Measurements from ENCODE around the gene RNF212B. TPM values are rescaled to one million over a fixed set of nuclear protein-coding genes. Genes with fewer than 3 reads are reported as not detected.
A peak's percentile ranks its signal among the peaks of the same experiment; 100 is the strongest.
"Not testable (repeated sequence)": the region's sequence is repeated elsewhere in the genome, so short reads cannot be mapped to it uniquely, and the experiment has no call there.

Gene RNF212B
- total RNA-seq, 1 donor from 2014 or later = not detected

GRCh38 chr14:23269193-23269592 is 31.5 kb downstream of the RNF212B start:
- Mint-ChIP-seq H3K9me3 (no peaks in the 10 kb centered on the region), H3K4me1 (ENCODE audit: unreplicated experiment) (no peaks in the 10 kb centered on the region), H3K27ac (no peak overlapping the region), H3K36me3 (no peaks in the 10 kb centered on the region), H3K4me3 (no peak overlapping the region), H3K27me3 (peaks cover 7% of the 10 kb centered on the region)
- TF ChIP-seq, protein P1, sequence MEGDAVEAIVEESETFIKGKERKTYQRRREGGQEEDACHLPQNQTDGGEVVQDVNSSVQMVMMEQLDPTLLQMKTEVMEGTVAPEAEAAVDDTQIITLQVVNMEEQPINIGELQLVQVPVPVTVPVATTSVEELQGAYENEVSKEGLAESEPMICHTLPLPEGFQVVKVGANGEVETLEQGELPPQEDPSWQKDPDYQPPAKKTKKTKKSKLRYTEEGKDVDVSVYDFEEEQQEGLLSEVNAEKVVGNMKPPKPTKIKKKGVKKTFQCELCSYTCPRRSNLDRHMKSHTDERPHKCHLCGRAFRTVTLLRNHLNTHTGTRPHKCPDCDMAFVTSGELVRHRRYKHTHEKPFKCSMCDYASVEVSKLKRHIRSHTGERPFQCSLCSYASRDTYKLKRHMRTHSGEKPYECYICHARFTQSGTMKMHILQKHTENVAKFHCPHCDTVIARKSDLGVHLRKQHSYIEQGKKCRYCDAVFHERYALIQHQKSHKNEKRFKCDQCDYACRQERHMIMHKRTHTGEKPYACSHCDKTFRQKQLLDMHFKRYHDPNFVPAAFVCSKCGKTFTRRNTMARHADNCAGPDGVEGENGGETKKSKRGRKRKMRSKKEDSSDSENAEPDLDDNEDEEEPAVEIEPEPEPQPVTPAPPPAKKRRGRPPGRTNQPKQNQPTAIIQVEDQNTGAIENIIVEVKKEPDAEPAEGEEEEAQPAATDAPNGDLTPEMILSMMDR (conservative IDR thresholded peaks at IDR 0.05) = no peak
- DNase-seq (ENCODE audit: extremely low spot score, unreplicated experiment) = no peak

- Mint-ChIP-seq H3K9me3 (peaks cover 4% of the 10 kb centered on the region), H3K27ac (peak overlapping the region; percentile 75), H3K27me3 (no peaks in the 10 kb centered on the region), H3K4me1 (ENCODE audit: unreplicated experiment) (no peaks in the 10 kb centered on the region), H3K4me3 (no peak overlapping the region), H3K36me3 (peaks cover 20% of the 10 kb centered on the region)
- TF ChIP-seq, protein P1 (conservative IDR thresholded peaks at IDR 0.05) = no peak
- DNase-seq (ENCODE audit: extremely low spot score, unreplicated experiment) = no peak
Measured at GRCh38 chr14:23275412-23275811, 37.7 kb downstream of the RNF212B start.

GRCh38 chr14:23277189-23277588 is 39.5 kb downstream of the RNF212B start:
- peaks cover 20% of the 10 kb centered on the region for H3K36me3 Mint-ChIP-seq
- no peaks in the 10 kb centered on the region for H3K4me1 Mint-ChIP-seq (ENCODE audit: unreplicated experiment)
- DNase-seq (ENCODE audit: extremely low spot score, unreplicated experiment) = no peak
- no peaks in the 10 kb centered on the region for H3K27me3 Mint-ChIP-seq
- peaks cover 4% of the 10 kb centered on the region for H3K9me3 Mint-ChIP-seq
- no peak overlapping the region for H3K27ac Mint-ChIP-seq
- H3K4me3 Mint-ChIP-seq = no peak overlapping the region
- TF ChIP-seq, protein P1 (conservative IDR thresholded peaks at IDR 0.05) = no peak

DNA sequence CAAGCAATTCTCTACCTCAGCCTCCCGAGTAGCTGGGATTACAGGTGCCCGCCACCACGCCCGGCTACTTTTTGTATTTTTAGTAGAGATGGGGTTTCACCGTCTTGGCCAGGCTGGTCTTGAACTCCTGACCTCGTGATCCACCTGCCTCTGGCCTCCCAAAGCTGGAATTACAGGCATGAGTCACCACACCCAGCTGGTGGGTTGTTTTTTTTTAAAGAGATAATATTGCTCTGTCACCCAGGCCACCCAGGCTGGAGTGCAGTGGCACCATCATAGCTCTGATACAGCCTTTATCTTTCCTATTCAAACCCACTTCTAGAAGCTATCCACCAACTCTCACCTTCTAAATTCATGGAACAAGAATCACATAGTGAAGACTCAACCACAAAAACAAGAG is 40.2 kb downstream of the RNF212B start:
- H3K27me3 Mint-ChIP-seq; H3K4me1 Mint-ChIP-seq (ENCODE audit: unreplicated experiment); H3K27ac Mint-ChIP-seq; H3K9me3 Mint-ChIP-seq; DNase-seq (ENCODE audit: extremely low spot score, unreplicated experiment); H3K4me3 Mint-ChIP-seq: not testable (repeated sequence)
- peaks cover 20% of the 10 kb centered on the region for H3K36me3 Mint-ChIP-seq

DNA sequence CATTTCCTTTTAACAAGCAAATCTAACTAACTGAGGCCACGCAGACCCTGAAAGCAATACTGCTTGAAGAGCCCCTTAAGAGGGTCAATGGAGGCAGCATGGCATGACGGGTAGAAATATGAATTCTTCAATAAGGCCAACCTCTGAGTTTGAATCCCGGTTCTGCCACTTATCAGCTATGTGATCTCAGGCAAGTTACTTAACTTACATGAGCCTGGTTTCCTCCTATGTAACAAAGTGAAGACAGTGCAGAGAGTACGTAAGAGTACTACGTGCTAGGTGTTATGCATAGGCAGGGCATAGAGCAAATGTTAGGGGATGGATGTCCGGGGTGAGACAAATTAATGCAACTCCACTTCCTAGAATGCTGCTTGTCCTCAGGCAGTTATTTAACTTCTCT is 43.5 kb downstream of the RNF212B start:
- H3K9me3 Mint-ChIP-seq = no peaks in the 10 kb centered on the region
- H3K27ac Mint-ChIP-seq = no peak overlapping the region
- DNase-seq (ENCODE audit: extremely low spot score, unreplicated experiment) = no peak
- peaks cover 5% of the 10 kb centered on the region for H3K36me3 Mint-ChIP-seq
- H3K27me3 Mint-ChIP-seq = no peaks in the 10 kb centered on the region
- no peak overlapping the region for H3K4me3 Mint-ChIP-seq
- peaks cover 16% of the 10 kb centered on the region for H3K4me1 Mint-ChIP-seq (ENCODE audit: unreplicated experiment)
- TF ChIP-seq, protein P1 (conservative IDR thresholded peaks at IDR 0.05) = no peak

- no peaks in the 10 kb centered on the region for H3K36me3 Mint-ChIP-seq
- H3K4me3 Mint-ChIP-seq = peak overlapping the region; percentile 97
- H3K9me3 Mint-ChIP-seq = no peaks in the 10 kb centered on the region
- no peak for DNase-seq (ENCODE audit: extremely low spot score, unreplicated experiment)
- TF ChIP-seq, protein P1 (conservative IDR thresholded peaks at IDR 0.05) = no peak
- H3K27ac Mint-ChIP-seq = peak overlapping the region; percentile 83
- peaks cover 23% of the 10 kb centered on the region for H3K4me1 Mint-ChIP-seq (ENCODE audit: unreplicated experiment)
- no peaks in the 10 kb centered on the region for H3K27me3 Mint-ChIP-seq
Measured at GRCh38 chr14:23284654-23285529, 47.2 kb downstream of the RNF212B start.

Data from type B pancreatic cell (in vitro differentiated cells).